HG03460 (cell line): ENCODE results near the gene SURF4.

Experiments used
- ATAC-seq: cut with Tn5 transposase; IDR thresholded peaks from one replicate; pipeline ENCODE4 v1.9.1; 2021; ENCODE audit not compliant: unreplicated experiment

SURF4 gene

DNA sequence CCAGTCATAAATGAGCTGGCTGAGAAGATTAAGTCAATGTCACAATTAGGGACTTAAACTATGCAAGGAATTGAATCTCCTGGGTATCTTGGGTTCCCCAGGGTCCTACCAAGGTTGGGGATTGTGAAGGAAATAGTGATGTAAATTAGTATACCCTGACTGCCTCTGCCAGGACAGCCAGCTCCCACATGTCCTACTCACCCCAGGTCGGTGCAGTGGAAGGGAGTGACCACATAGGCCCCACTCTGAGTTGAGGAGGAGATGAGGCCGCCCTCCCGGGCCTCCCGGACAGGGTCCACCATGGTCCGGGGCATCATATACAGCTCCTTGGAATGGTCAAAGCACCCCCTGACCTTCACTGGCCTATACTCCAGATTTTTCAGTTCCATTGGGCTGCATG lies 22.3 kb downstream of the SURF4 start:
- ATAC-seq, result no peak

DNA sequence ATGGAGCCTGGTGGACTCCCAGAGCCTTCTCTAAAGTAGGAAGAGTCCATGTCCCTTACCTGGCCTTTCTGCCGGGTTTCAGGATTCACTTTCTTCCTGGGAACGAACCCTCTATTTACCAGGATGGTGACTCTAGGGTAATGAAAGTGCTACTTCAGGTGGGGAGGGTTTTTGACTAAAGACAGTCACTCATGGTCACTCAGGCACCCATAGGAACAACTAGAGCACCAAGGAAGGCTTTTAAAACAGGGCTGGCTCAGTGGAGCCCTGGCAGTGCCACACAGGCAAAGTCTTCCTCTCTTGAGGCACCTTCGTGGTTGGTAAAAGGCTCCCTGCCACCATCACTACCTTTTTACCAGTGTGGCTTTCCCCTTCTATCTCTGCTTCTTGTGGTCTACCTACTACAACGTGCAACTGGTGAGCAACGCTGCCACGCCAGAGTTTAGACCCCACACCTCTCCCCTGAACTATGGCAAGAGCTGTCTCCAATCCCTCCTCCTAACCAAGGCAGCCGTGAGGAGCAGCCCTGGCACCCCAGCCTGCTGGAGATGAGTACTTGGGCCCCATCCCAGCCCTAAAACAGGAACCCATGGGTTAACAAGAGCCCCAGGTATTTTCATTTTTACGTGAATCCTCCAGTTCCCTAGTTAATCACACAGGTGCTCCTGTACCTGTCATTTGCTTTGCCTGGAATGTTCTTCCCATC lies 23.1 kb downstream of the SURF4 start:
- no peak for ATAC-seq

DNA sequence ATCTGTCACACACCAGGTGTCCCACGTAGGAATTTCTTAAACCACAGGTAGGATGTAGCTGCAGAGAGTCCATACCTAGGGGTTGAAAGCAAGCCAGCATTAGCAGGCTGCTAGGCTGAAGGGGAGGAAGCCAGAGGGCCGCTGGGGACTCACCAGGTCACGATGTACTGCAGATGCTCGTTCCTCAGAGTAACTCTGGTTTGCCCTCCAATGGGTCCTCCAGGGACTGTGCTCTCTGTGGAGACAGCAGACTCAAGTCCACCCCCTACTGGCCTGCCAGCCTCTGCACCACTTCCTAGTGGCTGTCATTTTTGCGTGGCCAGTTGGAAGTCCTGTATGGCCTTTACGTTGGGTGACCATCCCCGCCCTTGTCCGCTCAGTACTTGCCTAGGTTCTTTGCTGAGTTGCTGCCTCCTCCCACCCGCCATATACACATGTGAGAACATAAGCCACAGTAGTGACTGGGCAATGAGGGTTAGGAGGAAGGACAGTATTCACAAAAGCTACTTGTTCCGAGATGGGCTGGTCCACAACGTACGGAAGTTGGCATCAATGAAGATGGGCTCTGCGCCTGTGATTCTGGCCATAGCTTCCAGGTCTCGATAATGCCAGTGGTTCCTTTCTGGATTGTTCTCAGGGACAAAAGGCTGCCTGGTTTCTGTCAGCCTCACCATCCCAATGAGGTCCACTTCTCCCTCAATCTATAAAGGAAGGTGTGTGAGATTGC lies 23.8 kb downstream of the SURF4 start:
- ATAC-seq, result no peak

DNA sequence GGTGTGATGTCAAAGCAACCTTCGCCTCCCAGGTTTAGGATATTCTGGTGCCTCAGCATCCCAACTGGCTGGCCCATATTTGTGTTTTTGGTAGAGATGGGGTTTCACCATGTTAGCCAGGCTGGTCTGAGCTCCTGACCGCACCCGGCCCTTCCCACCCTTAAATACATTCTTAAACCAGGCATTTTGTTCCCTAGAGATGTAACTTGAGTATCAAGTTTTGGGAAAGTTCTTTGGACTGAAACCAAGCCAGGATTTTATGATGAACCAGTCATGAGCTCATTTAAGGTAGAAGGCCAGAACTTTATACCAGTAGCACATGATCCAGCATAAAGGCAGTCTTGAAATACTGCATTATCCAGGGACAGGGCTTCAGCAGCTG lies 24.3 kb downstream of the SURF4 start:
- no peak for ATAC-seq

DNA sequence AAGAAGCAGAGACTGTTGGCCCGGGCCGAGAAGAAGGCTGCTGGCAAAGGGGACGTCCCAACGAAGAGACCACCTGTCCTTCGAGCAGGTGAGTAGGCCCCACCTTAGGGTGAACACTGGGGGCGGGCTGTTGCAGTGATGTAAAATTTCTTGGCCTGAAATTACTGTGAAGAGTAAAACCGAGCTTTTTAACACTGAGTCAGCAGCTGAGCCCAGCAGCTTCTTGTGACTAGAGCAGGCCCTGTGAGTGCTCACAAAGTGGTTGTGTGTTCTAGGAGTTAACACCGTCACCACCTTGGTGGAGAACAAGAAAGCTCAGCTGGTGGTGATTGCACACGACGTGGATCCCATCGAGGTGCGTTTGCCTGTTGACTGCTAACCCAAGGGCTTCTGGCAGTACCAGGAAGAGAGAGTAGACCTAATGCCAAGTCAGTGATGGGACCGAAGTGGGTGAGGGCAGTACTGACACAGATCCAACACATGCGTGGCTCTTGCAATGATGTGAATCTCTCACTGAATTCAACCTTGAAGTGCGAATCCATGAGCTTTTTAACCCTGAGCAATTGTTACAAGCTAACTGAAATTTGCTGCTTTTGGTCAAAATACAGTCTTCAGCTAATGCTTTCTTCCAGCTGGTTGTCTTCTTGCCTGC lies 25.8 kb downstream of the SURF4 start:
- ATAC-seq, result no peak

DNA sequence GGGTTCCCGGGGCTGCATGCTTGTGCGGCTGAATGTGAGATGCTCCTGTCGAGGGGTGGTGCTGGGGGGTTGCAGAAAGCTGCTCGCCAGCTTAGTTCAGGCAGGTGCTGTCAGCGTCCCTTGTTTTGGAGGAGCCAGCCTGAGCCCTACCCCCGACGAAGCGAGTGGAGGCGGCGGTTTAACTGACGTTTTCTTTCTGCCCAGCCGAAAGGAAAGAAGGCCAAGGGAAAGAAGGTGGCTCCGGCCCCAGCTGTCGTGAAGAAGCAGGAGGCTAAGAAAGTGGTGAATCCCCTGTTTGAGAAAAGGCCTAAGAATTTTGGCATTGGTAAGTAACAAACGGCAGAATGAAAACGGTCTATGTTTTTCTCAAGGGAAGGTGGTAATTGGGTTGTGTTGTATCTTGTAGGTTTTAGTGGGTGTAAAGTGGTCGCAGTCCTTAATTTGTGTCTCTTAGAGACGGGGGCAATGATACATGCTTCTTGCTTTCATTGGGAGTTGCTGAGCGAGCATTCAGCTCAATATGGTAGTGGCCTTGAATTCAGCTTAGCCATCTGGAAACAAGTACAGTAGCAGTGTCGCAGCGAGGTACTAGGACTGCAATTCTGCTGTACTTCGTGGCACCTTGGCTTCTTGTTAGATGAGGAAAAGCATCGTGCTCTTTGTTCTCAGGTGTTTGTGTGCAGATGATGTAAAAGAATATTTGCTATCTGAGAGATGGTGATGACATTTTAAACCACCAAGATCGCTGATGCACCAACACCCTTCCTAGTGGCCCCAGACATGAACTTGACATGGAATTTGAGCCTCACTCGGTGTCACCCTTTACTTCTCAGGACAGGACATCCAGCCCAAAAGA lies 26.9 kb downstream of the SURF4 start:
- ATAC-seq, result no peak

DNA sequence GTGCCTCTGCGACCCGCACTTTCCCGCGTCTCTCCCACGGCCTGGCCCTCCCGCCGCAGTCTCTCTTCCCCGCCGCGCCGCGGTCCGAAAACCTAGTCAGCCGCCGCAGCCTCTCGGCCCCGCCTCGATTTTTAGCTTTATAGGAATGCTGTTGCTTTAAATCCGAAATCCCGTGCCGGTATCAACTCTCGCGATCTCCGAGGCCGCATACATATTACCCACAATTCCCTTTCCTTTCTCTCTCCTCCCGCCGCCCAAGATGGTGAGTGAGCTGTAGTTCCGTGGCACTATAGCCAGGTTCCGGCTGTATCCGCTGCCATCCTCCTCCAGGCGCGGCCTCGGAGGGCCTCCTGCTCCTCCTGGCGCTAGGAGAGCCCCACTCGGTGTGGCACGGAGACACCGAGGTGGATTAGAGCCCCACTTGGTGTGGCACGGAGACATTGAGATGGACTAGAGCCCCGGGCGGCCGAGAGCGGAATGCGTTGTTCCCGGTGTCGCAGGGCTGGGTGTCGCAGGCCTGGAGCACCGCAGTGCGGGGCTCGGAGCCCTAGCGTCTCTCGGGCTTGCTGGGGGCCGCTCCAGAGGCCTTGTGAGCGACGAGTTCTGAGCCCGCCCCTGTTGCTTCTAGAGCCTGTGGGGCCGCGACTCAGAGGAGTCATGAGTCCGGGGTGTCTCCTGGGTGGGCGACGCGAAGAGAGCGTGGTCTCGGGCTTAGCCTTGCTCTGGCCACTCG lies 27.7 kb downstream of the SURF4 start, which contains the start of the genes MED22 and RPL7A:
Gene MED22, minus strand, starts transcription at position 147 of the 733 bp plus-strand sequence. CDS start 1,469 bp downstream, outside the sequence.
Gene RPL7A, plus strand, starts transcription at position 234 of the 733 bp plus-strand sequence. Its CDS starts 26 bp downstream, at position 260.
- ATAC-seq, result peak; percentile 66

DNA sequence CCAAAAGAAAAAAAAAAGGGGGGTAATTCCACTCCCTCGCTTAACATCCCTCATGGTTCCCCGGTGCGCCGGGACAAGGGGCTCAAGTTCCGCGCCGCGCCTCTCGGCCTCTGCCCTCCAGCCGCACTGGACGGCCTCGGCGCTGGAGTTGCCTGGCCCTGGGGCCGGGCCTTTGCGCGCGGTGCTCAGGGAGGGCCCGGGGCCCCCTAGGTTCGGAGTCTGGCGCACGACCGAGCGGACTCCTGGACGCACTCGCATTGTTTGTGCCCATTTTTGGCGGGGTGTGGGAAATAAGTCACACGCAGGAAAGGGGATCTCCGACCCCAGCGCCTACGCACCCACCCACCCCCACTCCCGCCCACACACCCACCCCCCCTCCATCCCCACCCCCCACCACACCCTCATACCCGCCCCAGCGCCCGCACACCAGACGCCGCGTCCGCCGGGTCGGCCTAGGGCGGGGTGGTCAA lies 28.3 kb downstream of the SURF4 start:
- peak; percentile 18 for ATAC-seq

DNA sequence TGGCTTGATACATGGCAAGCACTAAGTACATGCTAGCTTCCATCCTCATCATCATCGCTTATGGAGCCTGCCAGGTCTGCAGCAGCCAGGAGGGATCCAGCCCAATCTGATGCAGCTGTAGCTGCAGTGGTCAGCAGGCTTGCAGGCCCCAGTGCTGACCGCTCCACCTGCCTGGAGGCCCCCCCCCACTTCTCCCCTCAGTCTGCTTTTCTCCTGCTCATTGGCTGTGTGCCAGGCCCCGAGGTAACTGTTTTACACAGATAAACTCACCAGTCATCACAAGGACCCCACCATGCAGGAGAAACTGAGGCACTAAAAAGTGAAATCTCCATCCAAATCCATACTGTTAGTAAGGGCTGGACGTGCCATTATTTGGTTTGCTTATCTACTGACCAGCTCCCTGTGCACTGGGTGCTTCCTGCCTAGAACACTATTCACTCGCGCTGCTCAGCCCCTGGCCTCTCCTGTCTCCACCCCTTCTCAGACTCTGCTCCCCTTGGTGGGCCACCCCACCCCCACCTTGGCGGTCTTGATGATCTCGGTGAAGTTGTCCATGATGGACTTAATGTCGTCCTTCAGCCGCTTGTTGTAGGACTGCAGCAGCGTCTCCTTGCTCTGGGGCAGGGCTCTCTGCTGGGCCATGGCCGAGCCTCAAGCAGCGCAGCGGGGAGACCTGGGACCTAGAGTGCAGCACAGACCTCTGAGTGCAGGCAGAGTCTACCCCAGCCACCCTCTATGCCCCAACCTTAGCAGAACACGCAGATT lies 29.7 kb downstream of the SURF4 start:
- no peak for ATAC-seq

DNA sequence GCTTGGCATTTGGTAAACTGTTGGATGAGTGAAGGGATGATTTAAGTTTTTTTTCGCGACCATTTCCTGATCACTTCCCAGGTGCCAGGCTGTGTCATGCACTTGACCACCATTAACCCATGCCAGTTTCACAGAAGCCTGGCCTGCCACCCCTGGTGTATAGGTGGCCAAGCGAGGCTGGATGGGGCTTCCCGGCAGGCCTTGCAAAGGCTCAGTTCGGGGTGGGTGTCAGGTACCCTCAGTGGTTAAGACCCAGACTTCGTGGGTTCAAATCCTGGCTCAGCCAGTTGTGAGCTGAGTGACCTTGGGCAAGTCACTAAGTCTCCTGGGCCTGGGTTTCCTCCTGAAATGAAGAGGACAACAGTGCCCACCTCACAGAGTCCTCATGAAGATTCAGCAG lies 30.3 kb downstream of the SURF4 start:
- ATAC-seq, result no peak

DNA sequence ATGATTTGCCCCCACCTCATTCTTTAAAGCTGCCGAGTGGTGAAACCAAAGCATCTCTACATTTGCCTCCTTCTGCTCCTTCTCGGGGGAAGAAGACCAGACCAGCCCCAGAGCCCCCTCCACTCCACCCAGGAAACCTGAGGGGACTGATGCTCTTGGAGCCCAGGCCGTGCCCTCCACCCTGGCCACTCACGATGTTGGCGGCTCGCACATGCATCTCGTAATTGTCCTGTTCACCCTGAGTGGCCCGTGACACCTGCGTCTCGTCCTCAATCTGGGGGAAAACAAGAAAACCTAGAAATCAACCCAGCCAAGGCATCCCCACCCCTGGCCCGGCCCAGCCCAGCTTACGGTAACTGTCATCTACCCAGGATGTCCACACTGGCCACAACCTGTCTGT lies 30.9 kb downstream of the SURF4 start:
- ATAC-seq, result no peak

DNA sequence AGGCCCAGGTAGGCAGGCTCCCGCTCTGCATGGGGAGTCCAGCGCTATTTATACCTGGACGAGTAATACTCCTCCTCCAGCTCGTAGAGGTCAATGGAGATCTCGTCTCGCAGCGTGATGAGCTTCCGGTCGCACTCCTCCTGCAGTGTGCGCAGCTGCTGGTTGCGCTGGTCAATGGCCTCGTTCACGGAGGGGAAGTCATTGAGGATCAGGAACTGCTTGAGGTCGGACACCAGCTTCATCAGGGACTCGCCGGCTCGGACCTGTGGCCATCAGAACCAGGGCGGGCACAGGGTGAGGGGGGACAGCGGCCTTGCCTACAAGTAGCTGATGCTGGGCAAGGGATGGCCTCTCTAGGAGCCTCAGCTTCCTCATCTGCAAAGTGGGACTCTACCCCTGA lies 31.8 kb downstream of the SURF4 start:
- ATAC-seq, result no peak

DNA sequence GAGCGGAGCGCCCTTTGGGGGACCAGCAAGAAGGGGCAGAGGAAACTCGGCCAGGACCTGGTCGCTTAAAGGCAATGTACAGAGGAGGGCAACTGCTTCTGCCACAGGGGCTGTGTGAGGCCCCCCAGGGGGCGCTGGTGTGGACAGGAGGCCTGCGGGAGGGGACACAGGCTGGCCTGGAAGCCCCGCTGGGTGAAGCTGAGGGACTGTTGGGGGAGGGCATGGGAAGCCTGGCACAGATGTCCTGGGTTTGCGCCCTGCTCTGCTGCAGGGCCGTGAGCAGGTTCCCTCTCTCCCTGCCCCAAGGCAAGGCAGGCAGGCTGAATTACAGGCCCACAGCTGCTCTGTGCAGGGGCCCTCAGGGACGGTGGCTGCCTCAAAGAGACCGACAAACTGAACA lies 33.3 kb downstream of the SURF4 start:
- ATAC-seq, result no peak

DNA sequence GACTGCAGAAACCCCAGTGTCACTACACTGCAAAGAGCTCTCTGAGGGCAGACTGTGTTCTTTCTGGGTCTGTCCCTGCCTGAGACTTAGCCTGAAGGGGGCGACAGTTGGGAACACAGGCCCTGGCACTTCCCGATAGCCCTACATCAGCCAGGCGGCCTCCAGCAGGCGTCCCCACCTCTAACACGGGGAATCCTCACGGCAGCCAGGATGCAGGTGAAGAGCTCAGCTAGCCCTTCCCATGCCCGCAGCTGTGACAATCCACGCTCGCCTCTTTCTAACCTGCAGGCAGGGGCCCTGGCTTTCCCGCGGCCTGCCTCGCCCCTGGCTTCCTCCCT lies 33.8 kb downstream of the SURF4 start:
- ATAC-seq, result no peak

DNA sequence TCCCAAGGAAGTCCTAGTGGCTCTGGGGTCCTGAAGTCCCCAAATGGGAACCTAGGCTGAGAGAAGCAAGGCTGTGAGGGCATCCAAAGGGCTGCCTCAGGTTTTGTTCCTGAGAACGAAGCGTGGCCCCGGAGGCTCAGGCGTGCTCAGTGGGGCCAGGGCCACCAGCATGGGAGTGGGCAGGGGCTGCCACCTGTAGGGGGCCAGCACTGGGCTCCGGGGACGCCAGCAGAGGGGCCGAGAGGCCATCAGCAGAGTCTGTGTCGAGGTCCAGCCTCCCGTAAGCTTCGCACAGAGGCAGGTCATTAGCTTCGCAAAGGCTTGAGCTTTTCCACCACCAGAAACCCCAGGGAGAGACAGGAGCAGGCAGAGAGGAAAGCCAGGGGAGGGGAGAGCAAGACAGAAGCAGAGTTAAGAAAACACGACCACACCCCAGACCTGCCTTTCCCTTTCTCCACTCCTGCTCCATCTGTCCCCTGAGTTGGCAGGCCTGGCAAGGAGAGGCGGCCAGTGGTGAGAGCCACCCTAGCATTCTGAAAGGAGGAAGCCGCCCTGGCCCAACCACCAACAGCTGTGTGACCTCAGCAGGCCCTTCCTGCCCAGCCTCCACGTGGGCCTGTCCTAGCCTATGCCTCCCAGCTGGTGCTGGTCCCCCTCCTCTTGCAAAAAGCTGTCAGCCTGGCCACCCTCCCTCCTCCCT lies 34.3 kb downstream of the SURF4 start:
- no peak for ATAC-seq

DNA sequence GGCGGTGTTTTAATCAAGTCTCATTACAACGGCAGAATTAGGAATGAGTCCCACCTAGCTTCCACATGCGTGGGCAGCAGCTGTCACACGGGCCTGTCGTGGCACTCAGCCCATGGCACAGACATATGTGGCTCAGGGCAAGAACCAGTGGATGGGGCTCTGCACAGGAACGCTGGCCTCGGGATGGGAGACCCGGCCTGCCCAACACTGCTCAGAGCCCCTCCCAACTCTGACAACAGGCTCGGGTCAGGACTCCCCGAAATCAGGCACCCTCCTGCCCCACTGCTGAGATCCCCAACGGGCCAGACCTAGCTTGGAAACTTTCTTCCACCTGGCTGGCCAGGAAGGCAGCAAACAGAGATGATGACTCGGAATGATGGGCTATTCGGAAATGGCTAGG lies 34.9 kb downstream of the SURF4 start:
- no peak for ATAC-seq

DNA sequence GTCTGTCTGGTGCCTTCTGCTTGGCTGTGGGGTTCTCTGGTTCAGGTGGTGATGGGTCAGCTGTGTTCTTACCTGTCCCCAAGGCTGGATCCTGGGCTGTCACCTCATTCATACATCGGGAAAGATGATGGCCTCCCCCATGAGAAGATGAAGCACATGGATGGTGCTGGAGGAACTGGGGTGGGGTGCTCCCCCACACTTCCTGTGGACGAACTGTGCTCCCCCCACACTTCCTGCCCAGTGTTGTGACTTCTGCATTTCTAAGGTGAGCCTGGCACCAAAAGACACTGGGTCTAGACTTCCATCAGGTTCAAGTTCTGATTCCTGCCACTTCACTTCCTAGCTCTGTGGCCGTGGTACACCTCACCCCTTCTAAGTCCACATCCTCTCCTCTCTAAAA lies 35.6 kb downstream of the SURF4 start:
- ATAC-seq, result no peak

DNA sequence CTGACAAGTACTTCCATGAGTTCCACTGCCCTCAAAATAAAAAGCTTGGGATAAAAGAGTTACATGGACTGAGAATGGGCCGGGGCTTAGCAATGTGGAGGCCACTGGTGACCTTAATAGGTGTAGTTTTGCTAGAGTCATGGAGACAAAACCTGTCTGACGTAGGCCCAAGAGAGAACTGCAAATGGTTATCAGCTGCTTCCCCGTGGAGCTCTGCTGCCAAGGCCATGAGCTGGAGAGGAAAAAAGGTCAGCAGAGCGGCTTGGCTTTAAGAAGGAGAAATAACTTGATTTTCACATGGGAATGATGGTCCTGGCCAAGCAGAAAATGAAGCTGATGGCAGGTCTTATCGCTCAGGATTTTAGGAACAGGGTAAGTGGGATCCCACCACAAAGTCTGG lies 36.2 kb downstream of the SURF4 start:
- no peak for ATAC-seq
